NCI-H774 (cell line): ENCODE data around the gene DNAL1.
A peak's percentile ranks its signal among the peaks of the same experiment; 100 is the strongest.
"Not testable (repeated sequence)": the region's sequence is repeated elsewhere in the genome, so short reads cannot be mapped to it uniquely, and the experiment has no call there.

Experiments used
- DNase-seq: peaks from one replicate; lab custom pipeline; 2025; lab: John Stamatoyannopoulos, UW

Gene DNAL1

GRCh38 chr14:73644531-73645247, at the start of gene DNAL1:
TSS of gene DNAL1 (plus strand) at chr14:73644986. CDS start at chr14:73645040, 54 bp downstream.
- peak; percentile 76 for DNase-seq

- no peak for DNase-seq
These were observed 45.3 kb upstream of the DNAL1 start for GRCh38 chr14:73599499-73599898.

GRCh38 chr14:73602994-73603393, 41.8 kb upstream of the DNAL1 start:
- no peak for DNase-seq

- DNase-seq: no peak
These were observed 38.5 kb upstream of the DNAL1 start for GRCh38 chr14:73606271-73606670.

- DNase-seq: no peak
These were observed 37.5 kb upstream of the DNAL1 start for GRCh38 chr14:73607241-73607640.

DNA sequence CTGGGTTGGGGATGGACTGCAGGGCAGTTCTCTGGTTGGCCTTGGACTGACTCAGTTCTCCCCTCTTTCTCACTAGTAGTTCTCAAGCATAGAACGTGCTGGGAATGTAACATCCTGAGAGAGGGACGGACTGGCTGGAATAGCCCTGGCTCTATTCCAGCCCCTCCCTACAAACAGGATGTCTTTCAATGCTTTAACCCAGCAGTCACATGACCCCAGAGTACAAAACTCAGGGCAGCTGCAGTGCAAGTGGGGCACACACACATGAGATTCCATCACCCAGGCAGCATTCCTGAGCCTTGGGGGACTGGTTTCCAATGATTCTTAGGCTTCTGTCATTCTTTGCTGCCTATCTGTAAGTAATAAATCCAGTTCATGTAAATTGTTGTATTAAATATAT, 34.1 kb upstream of the DNAL1 start:
- no peak for DNase-seq

- DNase-seq: peak; percentile 42
These were observed 32.3 kb upstream of the DNAL1 start, which contains the start of gene ACOT6 for GRCh38 chr14:73612339-73613045. TSS of gene ACOT6 (plus strand) at chr14:73612517. CDS start at chr14:73612572, 55 bp downstream.

- DNase-seq: no peak
These were observed 31.8 kb upstream of the DNAL1 start for GRCh38 chr14:73613046-73613383.

DNA sequence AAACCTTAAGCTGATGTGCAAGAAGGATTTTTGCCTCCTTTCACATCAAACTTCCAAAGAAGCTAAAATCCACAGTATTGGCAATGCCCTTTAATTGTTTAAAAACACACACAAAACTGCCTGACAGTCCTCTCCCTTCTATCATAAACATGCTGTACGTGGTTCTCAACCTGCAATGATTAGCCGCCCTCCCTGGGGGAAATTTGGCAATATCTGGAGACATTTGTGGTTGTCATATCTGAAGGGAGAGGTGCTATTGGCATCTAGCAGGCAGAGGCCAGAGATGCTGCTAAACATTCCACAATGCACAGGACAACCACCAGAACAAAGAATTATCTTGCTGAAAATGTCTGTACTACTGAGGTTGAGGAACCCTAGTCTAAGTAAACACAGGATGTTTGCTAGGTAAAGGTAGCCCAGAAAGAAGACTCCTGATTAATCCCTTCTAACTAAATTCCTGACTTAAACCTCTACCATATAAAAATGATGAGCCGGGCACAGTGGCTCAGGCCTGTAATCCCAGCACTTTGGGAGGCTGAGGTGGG, 31.3 kb upstream of the DNAL1 start:
- no peak for DNase-seq

- no peak for DNase-seq
These were observed 28.0 kb upstream of the DNAL1 start for GRCh38 chr14:73616831-73617230.

GRCh38 chr14:73619524-73619923, 25.3 kb upstream of the DNAL1 start:
- no peak for DNase-seq

DNA sequence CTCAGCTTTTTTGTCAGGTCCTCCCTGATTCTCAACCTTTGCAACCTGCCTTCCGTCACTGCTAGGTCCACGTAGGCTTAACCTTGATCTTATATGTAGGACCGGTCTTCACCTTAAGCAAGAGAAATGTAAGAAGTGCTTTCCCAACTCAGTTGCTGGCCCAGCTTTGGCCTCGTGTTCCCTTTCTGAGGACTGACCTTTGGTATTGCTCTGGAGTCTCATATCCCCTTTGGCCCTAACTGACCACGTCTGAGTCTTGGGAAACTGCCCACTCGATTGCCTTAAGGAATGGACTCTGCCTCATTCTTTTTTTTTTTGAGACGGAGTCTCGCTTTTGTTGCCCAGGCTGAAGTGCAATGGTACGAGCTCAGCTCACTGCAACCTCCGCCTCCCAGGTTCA, 24.5 kb upstream of the DNAL1 start:
- DNase-seq: no peak

- no peak for DNase-seq
These were observed 21.2 kb upstream of the DNAL1 start for GRCh38 chr14:73623504-73624054.

DNA sequence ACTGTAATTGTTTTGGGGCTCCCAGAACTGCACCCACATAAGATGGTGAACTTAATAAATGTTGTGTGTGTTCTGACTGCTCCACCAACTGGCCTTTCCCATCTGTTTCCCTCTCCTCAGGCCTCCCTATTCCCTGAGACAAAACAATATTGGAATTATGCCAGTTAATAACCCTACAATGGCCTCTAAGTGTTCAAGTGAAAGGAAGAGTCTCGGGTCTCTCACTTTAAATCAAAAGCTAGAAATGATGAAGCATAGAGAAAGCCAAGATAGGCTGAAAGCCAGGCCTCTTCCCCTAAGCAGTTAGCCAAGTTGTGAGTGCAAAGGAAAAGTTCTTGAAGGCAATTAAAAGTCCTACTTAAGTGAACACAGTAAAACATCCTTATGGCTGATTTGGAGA, 19.1 kb upstream of the DNAL1 start:
- DNase-seq: no peak

DNA sequence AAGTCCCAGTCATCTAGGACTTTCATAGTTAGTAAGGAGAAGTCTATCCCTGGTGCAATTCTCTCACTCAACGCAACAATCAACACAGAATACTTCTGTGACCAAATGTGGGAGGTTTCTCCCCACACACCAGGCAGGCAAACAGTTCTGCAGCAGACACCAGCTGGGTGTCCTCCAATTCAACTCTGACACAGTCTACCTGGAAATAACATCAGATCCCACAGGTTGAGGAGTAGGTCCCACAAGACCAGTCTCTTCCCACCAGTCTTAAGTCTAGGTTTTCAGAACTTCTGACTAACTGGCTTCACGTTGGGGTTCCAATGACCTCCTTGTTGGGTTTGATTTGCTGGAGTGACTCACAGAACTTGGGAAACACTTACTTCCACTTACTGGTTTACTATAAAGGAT, 17.6 kb upstream of the DNAL1 start:
- DNase-seq: no peak

DNA sequence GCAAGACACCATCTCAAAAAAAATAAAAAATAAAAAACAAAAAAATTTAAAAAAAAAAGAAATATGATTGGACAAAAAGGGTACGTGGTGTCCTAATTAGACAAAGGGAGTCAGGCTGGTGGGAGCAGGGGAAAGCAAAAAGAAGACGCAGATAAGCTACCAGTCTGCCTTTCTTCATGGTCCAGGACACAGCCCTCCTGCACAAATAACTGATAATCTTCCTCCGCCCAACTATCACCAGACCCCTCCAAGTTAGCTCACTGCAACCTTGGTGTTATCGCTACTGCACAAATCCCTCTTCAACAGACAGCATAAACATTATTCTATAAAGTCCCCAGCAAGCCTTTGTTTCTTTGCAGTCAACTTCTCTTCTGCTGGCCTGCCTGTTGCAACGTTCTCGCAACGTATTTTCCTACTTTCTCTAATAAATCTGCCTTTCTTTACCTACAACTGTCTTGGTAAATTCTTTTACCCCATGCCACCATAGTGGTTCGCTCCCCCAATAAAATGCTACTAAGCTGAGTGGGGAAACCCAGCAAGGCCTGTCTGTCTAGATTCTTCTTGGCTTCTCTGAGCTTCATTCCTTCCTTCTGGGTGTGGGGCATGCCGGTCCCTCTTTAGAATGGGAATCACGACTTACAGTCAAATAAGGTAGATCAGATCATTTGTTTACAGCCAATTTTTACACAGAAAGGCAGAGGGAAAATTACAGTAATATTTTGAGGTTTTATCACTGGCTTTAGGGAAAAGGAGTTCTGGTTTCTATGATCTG, 14.6 kb upstream of the DNAL1 start:
- no peak for DNase-seq

DNA sequence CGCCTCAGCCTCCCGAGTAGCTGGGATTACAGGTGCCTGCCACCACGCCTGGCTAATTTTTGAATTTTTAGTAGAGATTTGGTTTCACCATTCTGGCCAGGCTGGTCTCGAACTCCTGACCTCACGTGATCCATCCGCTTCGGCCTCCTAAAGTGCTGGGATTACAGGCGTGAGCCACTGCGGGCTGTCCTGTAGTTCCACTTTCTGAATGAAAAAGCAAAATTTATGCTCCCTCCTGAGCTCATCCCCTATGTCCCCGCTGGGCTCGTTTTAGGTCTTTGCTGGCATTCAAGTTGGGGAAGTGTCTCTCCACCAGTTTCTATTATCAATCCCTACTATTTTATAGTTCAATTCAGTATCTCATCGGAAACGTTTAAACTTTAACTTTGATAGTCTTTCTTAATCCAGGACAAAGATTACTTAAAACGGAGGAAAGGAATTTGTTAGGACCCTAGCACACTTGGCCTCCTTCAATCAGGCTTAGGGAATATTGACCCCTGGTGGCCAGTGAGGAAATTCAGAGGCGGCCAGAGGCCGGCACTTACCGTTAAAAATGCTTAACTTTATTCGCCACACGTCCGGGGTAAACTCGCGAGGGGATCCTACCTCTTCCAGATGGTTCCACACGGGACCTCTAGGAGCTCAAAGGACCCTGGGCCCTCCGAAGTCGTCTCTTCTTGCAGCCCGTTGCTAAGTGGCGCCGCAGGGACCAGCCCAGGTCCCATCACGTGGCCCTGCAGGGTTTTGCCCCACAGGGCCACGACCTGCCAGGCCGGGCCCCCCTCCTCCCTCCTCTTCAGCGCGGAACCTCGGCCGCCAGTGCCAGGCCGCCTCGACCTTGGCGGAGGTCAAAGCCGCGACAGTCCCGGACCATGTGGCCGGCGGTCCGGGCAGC, 11.4 kb upstream of the DNAL1 start:
- peak; percentile 25 for DNase-seq

GRCh38 chr14:73634011-73634833, 10.6 kb upstream of the DNAL1 start:
- peak; percentile 38 for DNase-seq

DNA sequence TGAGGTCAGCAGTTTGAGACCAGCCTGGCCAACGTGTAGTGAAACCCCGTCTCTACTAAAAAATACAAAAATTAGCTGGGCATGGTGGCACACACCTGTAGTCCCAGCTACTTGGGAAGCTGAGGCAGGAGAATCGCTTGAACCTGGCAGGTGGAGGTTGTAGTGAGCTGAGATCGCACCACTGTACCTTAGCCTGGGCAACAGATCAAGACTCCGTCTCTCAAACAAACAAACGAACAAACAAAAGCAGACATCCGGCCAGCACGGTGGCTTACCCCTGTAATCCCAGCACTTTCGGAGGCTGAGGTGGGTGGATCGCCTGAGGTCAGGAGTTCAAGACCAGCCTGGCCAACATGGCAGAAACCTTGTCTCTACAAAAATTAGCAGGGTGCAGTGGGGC, 8.4 kb upstream of the DNAL1 start:
- not testable (repeated sequence) for DNase-seq

GRCh38 chr14:73637830-73638229, 7.0 kb upstream of the DNAL1 start:
- DNase-seq: no peak
